ENCODE results near the gene KLHL5.
A peak's percentile ranks its signal among the peaks of the same experiment; 100 is the strongest.
"Not testable (repeated sequence)": the region's sequence is repeated elsewhere in the genome, so short reads cannot be mapped to it uniquely, and the experiment has no call there.

The KLHL5 gene

DNA sequence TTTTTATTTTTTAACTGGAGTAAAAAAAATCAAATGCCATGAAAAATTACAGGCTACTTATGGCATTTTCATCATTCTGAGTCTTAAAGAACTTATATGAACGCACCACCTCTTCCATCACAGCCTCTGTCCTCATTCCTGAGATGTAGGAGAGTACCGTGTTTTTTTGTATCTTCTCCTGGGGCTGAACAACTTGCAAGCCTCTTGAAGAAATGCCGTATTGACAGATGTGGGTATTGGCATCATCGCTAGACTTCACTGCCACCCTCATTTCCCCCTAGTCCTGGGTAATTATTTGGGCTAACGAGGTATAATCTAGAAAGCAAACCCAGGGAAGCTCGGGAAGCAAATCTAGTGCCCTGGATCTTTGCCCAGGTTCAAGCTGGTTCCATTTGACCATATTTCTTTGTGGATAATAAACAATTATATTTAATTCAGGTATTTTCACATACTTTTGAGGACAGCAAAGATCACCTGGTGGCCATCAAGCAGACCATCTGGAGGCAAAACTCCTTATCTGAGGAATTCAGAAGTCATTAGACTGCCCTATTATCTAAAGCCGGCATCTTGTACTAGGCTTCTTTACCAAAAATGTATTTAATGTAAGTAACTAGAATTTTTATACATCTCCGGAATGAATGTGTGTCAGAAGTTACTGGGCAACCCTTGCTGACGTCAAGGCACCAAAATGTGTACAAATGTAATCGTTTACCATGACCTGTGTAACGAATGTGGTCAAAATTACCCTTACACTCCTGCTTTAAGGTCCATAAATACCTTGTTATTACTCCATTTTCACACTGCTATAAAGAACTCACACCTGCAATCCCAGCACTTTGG, 64.4 kb downstream of the KLHL5 start:
- H3K9me3 Mint-ChIP-seq: peaks cover 4% of the 10 kb centered on the region
- no peaks in the 10 kb centered on the region for H3K4me1 Mint-ChIP-seq
- H3K27me3 Mint-ChIP-seq (ENCODE audit: low read depth): peaks cover 4% of the 10 kb centered on the region
- H3K36me3 Mint-ChIP-seq (ENCODE audit: low read depth): peaks cover 43% of the 10 kb centered on the region
- no peak overlapping the region for H3K4me3 Mint-ChIP-seq
- TF ChIP-seq CTCF (IDR thresholded peaks at IDR 0.05; ENCODE audit: unreplicated experiment in 3 of 3): no peak
- H3K27ac Mint-ChIP-seq: no peak overlapping the region

GRCh38 chr4:39133623-39134022, 71.6 kb downstream of the KLHL5 start:
- H3K9me3 Mint-ChIP-seq: no peaks in the 10 kb centered on the region
- TF ChIP-seq CTCF (IDR thresholded peaks at IDR 0.05; ENCODE audit: unreplicated experiment in 3 of 3): no peak
- H3K36me3 Mint-ChIP-seq (ENCODE audit: low read depth): peaks cover 12% of the 10 kb centered on the region
- H3K27me3 Mint-ChIP-seq (ENCODE audit: low read depth): peaks cover 4% of the 10 kb centered on the region
- no peak overlapping the region for H3K4me3 Mint-ChIP-seq
- peaks cover 12% of the 10 kb centered on the region for H3K4me1 Mint-ChIP-seq
- H3K27ac Mint-ChIP-seq: no peak overlapping the region

DNA sequence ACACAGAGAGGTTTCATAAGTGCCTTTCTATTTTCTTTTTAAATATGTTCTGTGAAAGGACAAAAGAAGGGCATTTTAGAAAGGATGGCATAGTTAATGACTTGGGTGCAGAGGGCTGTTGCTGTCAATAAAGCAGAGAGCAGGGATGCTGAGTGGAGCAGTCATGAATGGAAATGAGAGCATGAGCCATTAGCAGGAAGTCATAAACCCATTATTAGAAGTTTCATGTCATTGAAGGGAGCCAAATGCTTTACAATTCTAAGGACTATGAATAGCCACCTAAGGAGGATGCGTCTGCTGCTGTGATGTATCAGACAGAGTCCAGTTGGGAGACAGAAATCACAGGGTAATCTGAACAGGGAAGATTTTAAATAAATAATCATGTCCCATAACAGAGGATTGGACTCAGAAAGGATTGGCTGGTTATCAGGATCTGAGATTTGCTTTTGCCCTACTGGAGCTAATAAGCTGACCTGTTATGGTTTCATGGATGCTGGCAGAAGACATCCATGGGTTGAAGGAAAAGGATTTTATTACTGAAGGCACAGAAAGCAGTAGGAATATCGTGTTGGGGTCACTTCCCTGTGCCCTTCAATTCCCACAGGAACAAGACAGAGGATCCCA, 72.8 kb downstream of the KLHL5 start:
- no peak for TF ChIP-seq CTCF (IDR thresholded peaks at IDR 0.05; ENCODE audit: unreplicated experiment in 3 of 3)
- Mint-ChIP-seq H3K4me1 (peaks cover 12% of the 10 kb centered on the region), H3K4me3 (no peak overlapping the region), H3K9me3 (no peaks in the 10 kb centered on the region), H3K27ac (peak overlapping the region; percentile 1 to 21 (median 13)), H3K36me3 (ENCODE audit: low read depth) (peaks cover 8% of the 10 kb centered on the region), H3K27me3 (ENCODE audit: low read depth) (peaks cover 3% of the 10 kb centered on the region)

DNA sequence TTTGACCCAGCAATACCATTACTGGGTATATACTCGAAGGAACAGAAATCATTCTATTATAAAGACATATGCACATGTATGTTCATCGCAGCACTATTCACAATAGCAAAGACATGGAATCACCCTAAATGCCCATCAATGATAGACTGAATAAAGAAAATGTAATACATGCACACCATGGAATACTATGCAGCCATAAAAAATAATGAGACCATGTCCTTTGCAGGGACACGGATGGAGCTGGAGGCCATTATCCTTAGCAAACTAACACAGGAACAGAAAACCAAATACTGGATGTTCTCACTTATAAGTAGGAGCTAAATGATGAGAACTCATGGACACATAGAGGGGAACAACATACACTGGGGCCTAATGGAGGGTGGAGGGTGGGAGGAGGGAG, 76.2 kb downstream of the KLHL5 start:
- H3K4me3 Mint-ChIP-seq; H3K9me3 Mint-ChIP-seq; H3K36me3 Mint-ChIP-seq (ENCODE audit: low read depth); H3K27ac Mint-ChIP-seq; H3K27me3 Mint-ChIP-seq (ENCODE audit: low read depth): not testable (repeated sequence)
- peaks cover 12% of the 10 kb centered on the region for H3K4me1 Mint-ChIP-seq

DNA sequence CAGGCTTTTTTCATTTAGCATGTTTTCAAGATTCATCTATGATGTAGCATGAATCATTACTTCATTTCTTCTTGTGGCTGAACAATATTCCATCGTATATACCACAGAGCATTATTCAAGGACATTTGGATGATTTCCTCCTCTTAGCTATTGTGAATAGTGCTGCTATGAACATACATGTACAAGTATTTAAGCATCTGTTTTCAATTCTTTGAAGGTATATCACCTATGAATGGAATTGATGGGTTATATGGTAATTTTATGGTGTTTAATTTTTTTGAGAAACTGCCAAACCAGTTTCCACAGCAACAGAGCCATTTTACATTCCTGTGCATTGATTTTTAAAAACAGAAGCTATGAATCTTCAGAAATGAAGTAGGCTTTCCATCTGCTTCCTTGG, 84.2 kb downstream of the KLHL5 start:
- no peak for TF ChIP-seq CTCF (IDR thresholded peaks at IDR 0.05; ENCODE audit: unreplicated experiment in 3 of 3)
- Mint-ChIP-seq H3K36me3 (ENCODE audit: low read depth) (no peaks in the 10 kb centered on the region), H3K4me1 (no peaks in the 10 kb centered on the region), H3K9me3 (no peaks in the 10 kb centered on the region), H3K27me3 (ENCODE audit: low read depth) (no peaks in the 10 kb centered on the region), H3K27ac (peak overlapping the region in 1 of 3 experiments; percentile 1), H3K4me3 (no peak overlapping the region)

DNA sequence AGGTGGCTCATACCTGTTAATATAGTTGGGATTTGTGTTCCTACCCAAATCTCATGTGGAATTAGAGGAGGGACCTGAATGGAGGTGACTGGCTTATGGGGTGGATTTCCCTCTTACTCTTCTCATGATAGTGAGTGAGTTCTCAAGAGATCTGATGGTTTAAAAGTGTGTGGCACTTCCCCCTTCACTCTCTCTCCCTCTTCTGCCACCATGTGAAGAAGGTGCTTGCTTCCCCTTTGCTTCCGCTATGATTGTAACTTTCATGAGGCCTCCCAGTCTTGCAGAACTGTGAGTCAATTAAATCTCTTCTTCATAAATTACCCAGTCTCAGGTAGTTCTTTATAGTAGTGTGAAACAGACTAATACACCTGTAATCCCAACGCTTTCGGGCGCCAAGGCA, 92.0 kb downstream of the KLHL5 start:
- peaks cover 3% of the 10 kb centered on the region for H3K27me3 Mint-ChIP-seq (ENCODE audit: low read depth)
- no peak overlapping the region for H3K27ac Mint-ChIP-seq
- H3K36me3 Mint-ChIP-seq (ENCODE audit: low read depth): no peaks in the 10 kb centered on the region
- no peaks in the 10 kb centered on the region for H3K4me1 Mint-ChIP-seq
- no peak for TF ChIP-seq CTCF (IDR thresholded peaks at IDR 0.05; ENCODE audit: unreplicated experiment in 3 of 3)
- no peaks in the 10 kb centered on the region for H3K9me3 Mint-ChIP-seq
- H3K4me3 Mint-ChIP-seq: no peak overlapping the region
